CD4-positive, alpha-beta T cell treated with Interleukin-10 for 1 hour (primary cell): Measurements from ENCODE around the gene ELOA2.
"Not testable (repeated sequence)": the region's sequence is repeated elsewhere in the genome, so short reads cannot be mapped to it uniquely, and the experiment has no call there.

Source experiments
- DNase-seq: peaks from one replicate; pipeline ENCODE4 v3.0.0-alpha.2; 2020

The ELOA2 gene

GRCh38 chr18:47035156-47035671 lies at the start of gene ELOA2:
Gene ELOA2 (minus strand): TSS chr18:47035621. CDS start chr18:47035264, 357 bp downstream.
- DNase-seq: no peak

- DNase-seq: no peak
These were observed 46.2 kb upstream of the ELOA2 start for GRCh38 chr18:47081578-47081977.

GRCh38 chr18:47080872-47081271 lies 45.5 kb upstream of the ELOA2 start:
- DNase-seq: no peak

GRCh38 chr18:47077111-47077510 lies 41.7 kb upstream of the ELOA2 start:
- DNase-seq: no peak

GRCh38 chr18:47075098-47075883 lies 39.9 kb upstream of the ELOA2 start:
- DNase-seq: no peak

GRCh38 chr18:47067648-47068047 lies 32.2 kb upstream of the ELOA2 start:
- DNase-seq: no peak

- no peak for DNase-seq
These were observed 27.7 kb upstream of the ELOA2 start for GRCh38 chr18:47063096-47063495.

- DNase-seq: no peak
These were observed 27.1 kb upstream of the ELOA2 start for GRCh38 chr18:47062471-47062870.

GRCh38 chr18:47054369-47054768 lies 18.9 kb upstream of the ELOA2 start:
- DNase-seq: no peak

- DNase-seq: peak; percentile 32
These were observed 15.0 kb upstream of the ELOA2 start for GRCh38 chr18:47050468-47050867.

- no peak for DNase-seq
These were observed 5.6 kb upstream of the ELOA2 start for GRCh38 chr18:47040982-47041381.

GRCh38 chr18:47036927-47037578 lies 1.6 kb upstream of the ELOA2 start:
- no peak for DNase-seq

- DNase-seq: peak; percentile 3
These were observed 965 bp upstream of the ELOA2 start for GRCh38 chr18:47036298-47036874.

- DNase-seq: not testable (repeated sequence)
These were observed 830 bp downstream of the ELOA2 start for GRCh38 chr18:47034591-47034990.

GRCh38 chr18:47032945-47033344 lies 2.5 kb downstream of the ELOA2 start:
- no peak for DNase-seq

- not testable (repeated sequence) for DNase-seq
These were observed 4.5 kb downstream of the ELOA2 start for GRCh38 chr18:47030887-47031286.

GRCh38 chr18:47029684-47030353 lies 5.6 kb downstream of the ELOA2 start:
- DNase-seq: not testable (repeated sequence)

- DNase-seq: not testable (repeated sequence)
These were observed 6.7 kb downstream of the ELOA2 start for GRCh38 chr18:47028738-47029137.

GRCh38 chr18:47025557-47026174 lies 9.8 kb downstream of the ELOA2 start:
- DNase-seq: not testable (repeated sequence)

- not testable (repeated sequence) for DNase-seq
These were observed 11.5 kb downstream of the ELOA2 start for GRCh38 chr18:47023769-47024465.

GRCh38 chr18:47022821-47023220 lies 12.6 kb downstream of the ELOA2 start:
- not testable (repeated sequence) for DNase-seq

- DNase-seq: not testable (repeated sequence)
These were observed 14.7 kb downstream of the ELOA2 start for GRCh38 chr18:47020757-47021156.
